ENCODE data around the gene HSD17B2.
"Not testable (repeated sequence)": the region's sequence is repeated elsewhere in the genome, so short reads cannot be mapped to it uniquely, and the experiment has no call there.

The HSD17B2 gene

DNA sequence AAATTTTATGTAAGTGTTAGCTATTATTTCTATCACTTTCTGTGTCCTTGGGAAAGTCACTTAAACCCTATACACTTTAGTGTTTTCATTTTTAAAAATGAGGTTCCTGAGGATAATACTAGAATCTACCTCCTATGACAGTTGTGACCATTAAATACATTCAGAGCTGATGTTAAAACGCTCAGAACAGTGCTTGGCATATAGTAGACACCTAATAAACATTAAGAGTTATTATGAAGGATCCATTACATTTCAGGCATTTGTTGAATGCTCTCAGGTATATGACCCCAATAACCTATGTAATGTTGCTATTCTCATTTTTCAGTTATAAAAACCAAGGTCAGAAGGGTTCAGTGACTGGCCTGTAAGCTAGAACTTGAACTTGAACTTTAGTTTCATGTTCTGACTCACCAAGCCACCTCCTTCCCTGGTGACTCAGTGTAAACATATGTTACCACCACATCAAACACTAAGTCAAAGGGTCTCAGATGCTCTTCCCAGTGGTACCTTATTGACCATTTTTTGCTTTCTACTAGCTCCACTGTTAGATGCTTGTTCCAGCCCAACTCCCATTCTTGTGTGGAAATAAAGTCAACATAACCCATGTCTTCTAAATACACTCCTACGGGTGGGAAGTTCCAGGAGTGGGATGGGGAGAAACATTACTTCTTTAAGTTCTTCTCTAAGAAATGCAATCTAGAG is 47.6 kb downstream of the HSD17B2 start:
- DNase-seq (ENCODE audit: low spot score): no peak

- DNase-seq (ENCODE audit: low spot score): no peak
These were observed 48.8 kb downstream of the HSD17B2 start for GRCh38 chr16:82083710-82084353.

DNA sequence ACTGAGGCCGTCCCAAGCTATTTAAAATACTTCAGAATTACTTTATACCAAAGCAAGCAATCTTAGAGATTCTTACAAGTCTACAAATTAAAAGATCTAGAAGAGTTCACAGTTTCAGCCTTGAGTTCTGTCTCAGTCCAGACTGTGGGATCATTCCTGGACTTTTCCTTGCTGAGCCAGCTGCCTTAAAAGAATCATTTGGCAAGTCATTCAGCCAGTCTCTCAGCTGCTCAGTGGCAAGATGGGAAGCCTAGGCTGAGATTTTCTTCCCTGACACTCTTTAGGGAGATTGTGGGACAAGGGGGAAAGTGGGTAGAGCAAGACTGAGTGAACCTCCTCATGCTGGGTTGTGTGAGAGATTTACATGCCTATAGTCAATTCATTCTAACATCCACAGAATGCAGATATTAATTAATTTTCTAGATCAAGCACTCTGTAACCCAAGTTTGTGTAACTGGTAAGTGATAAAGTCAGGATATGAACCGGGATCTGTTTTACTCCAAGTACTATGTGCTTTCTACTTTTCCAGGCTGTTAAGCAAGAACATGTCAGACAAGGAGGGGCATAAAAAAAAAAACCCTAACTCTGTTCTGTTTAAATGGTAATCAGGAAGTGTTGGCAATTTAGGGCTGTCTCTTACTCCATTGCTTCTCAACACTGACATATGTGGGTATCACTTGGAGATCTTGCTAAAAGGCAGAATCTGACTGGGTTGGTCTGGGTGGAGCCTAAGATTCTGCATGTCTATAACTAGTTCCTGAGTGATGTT is 50.1 kb downstream of the HSD17B2 start:
- no peak for DNase-seq (ENCODE audit: low spot score)

- DNase-seq (ENCODE audit: low spot score): no peak
These were observed 53.4 kb downstream of the HSD17B2 start for GRCh38 chr16:82088483-82088882.

GRCh38 chr16:82091241-82091640 is 56.2 kb downstream of the HSD17B2 start:
- no peak for DNase-seq (ENCODE audit: low spot score)

DNA sequence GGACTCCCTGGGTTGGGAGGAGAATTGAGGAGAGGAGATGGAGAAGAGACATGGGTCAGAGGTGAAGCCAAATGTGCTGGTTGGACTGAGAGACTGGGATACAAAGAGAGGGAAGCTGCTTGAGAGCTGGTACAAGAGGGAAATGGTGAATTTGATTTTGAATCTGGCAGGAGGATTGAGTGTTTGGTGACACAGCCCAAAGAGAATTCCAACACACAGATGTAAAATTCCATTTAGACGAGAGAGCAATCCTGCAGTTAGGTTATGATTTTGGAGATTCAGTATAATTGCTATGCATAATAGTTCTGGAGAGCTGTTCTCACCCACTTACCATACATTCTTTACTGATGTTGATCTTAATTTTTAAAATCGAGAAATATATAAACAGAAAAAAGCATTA is 57.7 kb downstream of the HSD17B2 start:
- DNase-seq (ENCODE audit: low spot score): no peak

- no peak for DNase-seq (ENCODE audit: low spot score)
These were observed 58.7 kb downstream of the HSD17B2 start for GRCh38 chr16:82093666-82094300.

DNA sequence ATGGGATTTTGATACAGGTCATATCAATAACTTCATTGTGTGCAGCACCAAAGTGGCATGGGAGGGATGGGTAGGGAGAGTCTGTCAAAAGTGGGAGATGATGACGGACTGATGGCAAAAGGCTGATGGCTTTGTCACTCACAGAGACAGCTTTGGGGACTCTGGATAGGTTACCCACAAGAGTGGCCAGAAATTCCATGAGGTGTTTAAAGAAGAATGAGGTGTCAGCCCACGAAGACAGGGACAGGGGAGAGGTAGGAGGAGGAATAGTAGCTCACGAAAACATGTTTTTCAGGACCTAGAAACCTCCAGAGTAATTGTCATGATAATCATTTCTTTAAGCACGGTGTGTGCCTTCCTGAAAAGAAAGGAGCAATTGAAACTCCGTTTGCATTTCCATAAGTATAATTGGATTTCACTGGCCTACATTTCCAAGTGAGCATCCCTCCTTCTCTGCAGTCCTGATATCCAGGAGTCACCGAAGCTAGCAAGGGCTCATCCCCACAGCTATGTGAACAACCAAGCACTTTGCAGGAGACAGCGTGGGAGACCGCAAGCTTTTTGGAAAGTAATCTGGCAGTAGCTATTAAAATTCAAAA is 60.0 kb downstream of the HSD17B2 start:
- DNase-seq (ENCODE audit: low spot score): no peak

GRCh38 chr16:82096641-82097040 is 61.6 kb downstream of the HSD17B2 start:
- DNase-seq (ENCODE audit: low spot score): no peak

DNA sequence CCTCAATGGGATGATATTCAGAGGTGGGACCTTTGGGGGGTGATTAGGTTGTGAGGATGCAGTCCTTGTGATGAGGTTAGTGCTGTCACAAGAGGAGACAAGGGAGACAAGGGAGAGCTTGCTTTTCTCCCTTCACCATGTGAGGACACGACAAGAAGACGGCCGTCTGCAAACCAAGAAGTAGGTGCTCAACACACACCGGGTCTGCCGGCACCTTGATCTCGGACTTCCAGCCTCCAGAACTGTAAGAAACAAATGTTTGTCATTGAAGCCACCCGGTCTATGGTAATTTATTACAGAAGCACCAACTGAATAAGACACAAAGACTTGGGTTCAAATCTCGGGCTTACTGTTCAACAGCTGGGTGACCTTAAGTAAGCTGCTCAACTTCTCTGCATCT is 70.1 kb downstream of the HSD17B2 start:
- no peak for DNase-seq (ENCODE audit: low spot score)

DNA sequence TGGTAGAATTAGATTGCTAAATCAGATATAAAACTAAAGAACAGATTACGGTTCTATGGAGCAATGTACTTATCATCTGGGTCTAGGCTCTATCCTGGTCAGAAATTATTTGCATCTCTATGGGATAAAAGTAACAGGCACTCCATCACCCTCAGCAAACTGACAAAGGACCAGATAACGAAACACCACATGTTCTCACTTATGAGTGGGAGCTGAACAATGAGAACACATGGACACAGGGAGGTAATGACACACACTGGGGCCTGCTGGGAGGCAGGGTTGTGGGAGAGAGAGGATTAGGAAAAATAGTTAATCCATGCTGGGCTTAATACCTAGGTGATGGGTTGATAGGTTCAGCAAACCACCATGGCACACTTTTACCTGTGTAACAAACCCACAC is 73.0 kb downstream of the HSD17B2 start:
- DNase-seq (ENCODE audit: low spot score): no peak

DNA sequence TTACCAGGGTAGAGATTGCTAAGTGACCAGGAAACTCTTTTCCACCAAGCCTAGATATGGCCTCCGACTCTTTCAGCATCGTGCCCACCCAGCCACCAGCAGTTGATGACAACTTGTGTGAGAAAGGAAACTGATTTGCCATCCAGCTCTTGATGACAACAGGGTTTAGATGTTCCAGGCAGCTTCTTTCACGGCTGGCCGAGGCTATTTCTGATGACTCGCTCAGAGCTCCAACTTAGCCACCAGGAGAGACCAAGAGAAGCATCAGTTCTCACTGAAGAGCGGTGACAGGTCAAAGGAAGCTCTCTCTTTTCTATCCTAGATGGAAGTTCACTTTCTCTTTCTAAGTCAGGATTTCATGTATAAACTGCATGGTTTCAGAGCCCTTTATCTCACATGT is 73.7 kb downstream of the HSD17B2 start:
- DNase-seq (ENCODE audit: low spot score): no peak

DNA sequence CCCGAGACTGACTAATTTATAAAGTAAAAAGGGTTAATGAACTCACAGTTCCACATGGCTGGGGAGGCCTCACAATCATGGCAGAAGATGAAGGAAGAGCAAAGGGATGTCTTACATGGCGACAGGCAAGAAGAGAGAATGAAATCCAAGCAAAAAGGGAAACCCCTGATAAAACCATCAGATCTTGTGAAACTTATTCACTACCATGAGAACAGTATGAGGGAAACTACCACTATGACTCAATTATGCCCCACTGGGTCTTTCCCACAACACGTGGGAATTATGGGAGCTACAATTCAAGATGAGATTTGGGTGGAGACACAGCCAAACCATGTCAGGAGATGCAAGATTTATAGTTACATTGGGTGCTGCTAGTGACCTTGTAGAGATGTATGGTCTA is 74.2 kb downstream of the HSD17B2 start:
- not testable (repeated sequence) for DNase-seq (ENCODE audit: low spot score)

GRCh38 chr16:82111944-82112343 is 76.9 kb downstream of the HSD17B2 start:
- no peak for DNase-seq (ENCODE audit: low spot score)

- no peak for DNase-seq (ENCODE audit: low spot score)
These were observed 78.7 kb downstream of the HSD17B2 start for GRCh38 chr16:82113741-82114140.

DNA sequence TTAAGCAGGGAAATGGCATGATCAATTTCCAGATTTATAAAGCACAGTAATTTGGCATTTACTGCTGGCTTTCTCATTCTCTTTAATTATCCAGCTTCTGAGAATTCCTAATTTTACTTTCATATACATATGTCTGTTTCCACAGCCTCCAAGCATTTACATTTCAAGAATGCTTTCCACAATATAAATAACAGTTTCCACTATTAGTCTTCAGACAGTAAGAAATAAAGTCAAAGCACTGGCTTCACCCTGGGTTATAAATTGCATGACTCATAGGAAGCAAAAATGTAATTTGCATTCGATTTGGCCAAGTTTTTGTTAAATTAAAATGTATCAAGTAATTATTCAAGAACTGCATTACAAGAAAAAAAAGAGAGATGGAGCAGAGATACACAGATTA is 81.5 kb downstream of the HSD17B2 start:
- DNase-seq (ENCODE audit: low spot score): no peak

GRCh38 chr16:82118749-82119148 is 83.7 kb downstream of the HSD17B2 start:
- no peak for DNase-seq (ENCODE audit: low spot score)

GRCh38 chr16:82119405-82119804 is 84.4 kb downstream of the HSD17B2 start:
- no peak for DNase-seq (ENCODE audit: low spot score)

- DNase-seq (ENCODE audit: low spot score): no peak
These were observed 89.6 kb downstream of the HSD17B2 start for GRCh38 chr16:82124651-82125050.

GRCh38 chr16:82129881-82130280 is 94.8 kb downstream of the HSD17B2 start:
- DNase-seq (ENCODE audit: low spot score): no peak

DNA sequence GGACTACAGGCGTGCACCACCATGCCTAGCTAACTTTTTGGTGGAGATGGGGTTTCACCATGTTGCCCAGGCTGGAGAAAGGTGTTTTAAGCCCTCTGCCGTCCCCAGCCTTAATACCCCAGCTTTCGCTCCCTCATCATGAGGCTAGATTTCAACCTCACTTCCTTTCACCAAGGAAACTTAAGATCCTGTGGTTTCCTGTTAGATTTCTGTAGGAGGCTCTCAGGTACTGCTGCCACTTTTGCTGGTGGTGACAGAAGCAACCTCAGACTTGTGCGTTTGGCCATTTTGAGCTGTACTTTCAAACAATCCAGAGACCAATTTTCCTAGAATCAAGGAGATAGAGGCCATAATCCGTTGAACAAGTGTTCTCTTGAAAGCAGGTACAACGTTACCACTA is 98.7 kb downstream of the HSD17B2 start:
- no peak for DNase-seq (ENCODE audit: low spot score)

DNA sequence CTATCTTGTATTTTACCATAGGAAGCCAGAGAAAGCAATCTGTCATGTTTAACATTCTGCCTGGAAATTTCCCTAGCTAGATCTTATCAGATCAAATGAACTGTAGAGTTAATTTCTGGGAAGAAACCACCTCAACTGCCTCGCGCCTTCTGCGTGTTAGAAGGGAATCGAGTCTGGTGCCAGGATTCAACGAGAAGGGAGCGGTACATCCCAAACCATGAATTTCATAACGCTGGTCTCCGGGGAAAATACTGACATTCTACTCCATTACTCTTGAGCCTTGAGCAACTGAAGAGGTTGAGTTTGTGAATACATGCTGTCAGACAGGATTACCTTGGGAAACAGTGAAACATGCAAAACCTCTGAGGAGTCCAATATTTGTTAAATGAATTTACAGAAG is 99.8 kb downstream of the HSD17B2 start:
- no peak for DNase-seq (ENCODE audit: low spot score)
